Mucosa of descending colon (tissue), 3 donors: Measurements from ENCODE around the gene VPS9D1. TPM values are rescaled to one million over a fixed set of nuclear protein-coding genes. Genes with fewer than 3 reads are reported as not detected.

ENCODE experiments used
- ATAC-seq: fragments of 200-7000 bp; cut with Tn5 transposase; one replicate; pipeline ENCODE4 v1.9.1; 2020; ENCODE audit warnings: mild to moderate bottlenecking, moderate library complexity
- DNase-seq, 3 donors: peaks; one replicate each; pipeline ENCODE4 v3.0.0-alpha.2; 2020
- H3K36me3 ChIP-seq: fragments of 200-600 bp; one replicate; pipeline ENCODE4 v1.8.0; 2021; ENCODE audit warnings: low read depth, mild to moderate bottlenecking
- H3K4me1 ChIP-seq: fragments of 200-600 bp; one replicate; pipeline ENCODE4 v1.8.0; 2021; ENCODE audit warnings: low read depth, mild to moderate bottlenecking
- H3K4me3 ChIP-seq: fragments of 200-600 bp; one replicate; pipeline ENCODE4 v1.8.0; 2021; ENCODE audit warnings: mild to moderate bottlenecking
- H3K9me3 ChIP-seq: fragments of 200-600 bp; one replicate; pipeline ENCODE4 v1.8.0; 2021; ENCODE audit warnings: mild to moderate bottlenecking
- intact Hi-C, 2 donors: fragments of 100-400 bp; cut with DNase I in 1 of 2; cut with micrococcal nuclease in 1 of 2; formaldehyde crosslinking; loops; one replicate each; pipeline versions ENCODE4 v1.11.0 to v1.11.1; 2022; cut with DNase I, micrococcal nuclease
- total RNA-seq, 3 donors: library from RNA; stranded (reverse); fragmentation: NEBNext Ultra II Directional in 2 of 3; extraction: Animal tissue kit (Norgen Biotek cat#: 25700) in 2 of 3; gene quantifications; one replicate each; pipeline versions ENCODE4 v1.2.1 to v1.2.4, GENCODE V29; 2021 to 2023
- TF ChIP-seq, protein P1 (sequence below): fragments of 200-600 bp; IDR thresholded peaks from one replicate; pipeline ENCODE4 v1.8.0; 2022; ENCODE audit warnings: antibody characterized with exemption, mild to moderate bottlenecking
- donor health status: DM: no; HTN: no; CAD: no; lungs with moderate emphysema.
- donor health status: DM: no; HTN: no; CAD: no.
- donor health status: DM: no; HTN: yes; CAD: no.

VPS9D1 gene
- total RNA-seq, 3 donors from 2014 or later = 15.3 to 20.6 (median 16.4) TPM

DNA sequence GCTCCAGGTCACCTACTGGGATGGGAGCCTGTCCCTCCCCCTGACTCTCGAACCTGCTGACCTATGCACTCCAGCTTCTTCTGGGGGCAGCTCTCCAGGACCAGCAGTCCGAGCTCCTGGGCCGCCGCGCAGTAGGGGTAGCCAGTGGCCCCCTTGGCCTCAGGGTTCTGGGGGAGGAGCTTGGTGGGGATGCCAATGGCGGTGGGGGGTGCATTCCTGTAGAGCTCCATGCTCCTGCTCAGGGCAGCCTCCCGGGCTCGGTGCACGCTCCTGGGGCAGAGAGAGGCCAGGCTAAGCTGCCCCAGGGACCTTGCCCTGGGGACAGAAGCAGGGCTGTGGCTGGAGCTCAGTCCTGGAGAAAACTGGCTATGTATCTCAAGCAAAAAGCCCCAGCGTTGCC, 11.5 kb downstream of the VPS9D1 start:
- Histone ChIP-seq H3K4me3 (no peak overlapping the region), H3K4me1 (peaks cover 14% of the 10 kb centered on the region), H3K36me3 (no peaks in the 10 kb centered on the region), H3K9me3 (no peaks in the 10 kb centered on the region)
- DNase-seq = no peak
- intact Hi-C loops = loop anchor here in 1 of 2 donors (10.0 kb wide), 1 partner anchor 86 kb away; no protein-coding TSS in a partner anchor
- ATAC-seq = no peak
- TF ChIP-seq, protein P1, sequence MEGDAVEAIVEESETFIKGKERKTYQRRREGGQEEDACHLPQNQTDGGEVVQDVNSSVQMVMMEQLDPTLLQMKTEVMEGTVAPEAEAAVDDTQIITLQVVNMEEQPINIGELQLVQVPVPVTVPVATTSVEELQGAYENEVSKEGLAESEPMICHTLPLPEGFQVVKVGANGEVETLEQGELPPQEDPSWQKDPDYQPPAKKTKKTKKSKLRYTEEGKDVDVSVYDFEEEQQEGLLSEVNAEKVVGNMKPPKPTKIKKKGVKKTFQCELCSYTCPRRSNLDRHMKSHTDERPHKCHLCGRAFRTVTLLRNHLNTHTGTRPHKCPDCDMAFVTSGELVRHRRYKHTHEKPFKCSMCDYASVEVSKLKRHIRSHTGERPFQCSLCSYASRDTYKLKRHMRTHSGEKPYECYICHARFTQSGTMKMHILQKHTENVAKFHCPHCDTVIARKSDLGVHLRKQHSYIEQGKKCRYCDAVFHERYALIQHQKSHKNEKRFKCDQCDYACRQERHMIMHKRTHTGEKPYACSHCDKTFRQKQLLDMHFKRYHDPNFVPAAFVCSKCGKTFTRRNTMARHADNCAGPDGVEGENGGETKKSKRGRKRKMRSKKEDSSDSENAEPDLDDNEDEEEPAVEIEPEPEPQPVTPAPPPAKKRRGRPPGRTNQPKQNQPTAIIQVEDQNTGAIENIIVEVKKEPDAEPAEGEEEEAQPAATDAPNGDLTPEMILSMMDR = no peak

DNA sequence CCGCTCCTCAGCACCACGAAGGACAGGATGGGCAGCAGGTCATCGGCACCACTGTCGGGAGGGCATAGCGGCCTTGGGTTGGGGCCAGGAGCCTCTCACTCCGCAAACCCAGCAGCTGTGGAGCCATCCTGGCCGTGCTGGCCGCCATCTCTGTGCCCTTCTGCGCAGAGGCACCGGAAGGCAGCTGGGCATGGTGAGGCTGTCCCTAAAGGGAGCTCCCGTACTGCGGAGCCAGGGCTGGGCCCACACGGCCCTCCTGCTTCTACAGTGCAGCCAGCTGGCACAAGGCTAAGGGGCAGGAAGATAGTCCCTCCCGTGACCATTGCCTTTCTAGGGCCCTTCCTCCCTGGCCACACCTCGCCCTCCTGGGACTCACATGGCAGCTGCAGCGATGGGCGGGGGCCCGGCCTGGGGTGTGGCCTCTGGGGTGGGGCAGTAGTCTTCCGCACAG, 12.2 kb downstream of the VPS9D1 start:
- Histone ChIP-seq H3K4me3 (no peak overlapping the region), H3K36me3 (no peaks in the 10 kb centered on the region)

DNA sequence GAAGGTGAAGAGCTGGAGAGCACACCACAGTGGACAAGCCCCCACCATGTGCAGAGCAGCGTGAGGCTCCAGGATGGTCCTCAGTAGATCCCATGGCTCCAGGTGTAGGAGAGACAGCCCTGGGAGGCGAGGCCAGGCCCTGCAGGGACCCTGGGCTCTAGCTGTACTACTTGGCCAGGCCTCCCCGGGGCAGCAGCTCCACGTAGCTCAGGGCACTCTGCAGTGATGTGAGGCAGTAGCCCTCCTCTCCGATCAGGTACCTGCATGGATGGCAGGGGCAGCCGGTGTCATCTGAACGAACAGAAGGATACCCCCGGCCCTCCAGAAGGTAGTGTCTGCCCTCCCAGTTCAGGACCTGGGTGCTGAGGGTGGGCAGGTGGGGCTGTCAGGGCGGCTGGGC, 13.0 kb downstream of the VPS9D1 start:
- no peaks in the 10 kb centered on the region for H3K9me3 ChIP-seq
- TF ChIP-seq, protein P1 = no peak
- no peak for DNase-seq
- H3K36me3 ChIP-seq = no peaks in the 10 kb centered on the region
- H3K4me3 ChIP-seq = no peak overlapping the region
- intact Hi-C loops = loop anchor here in 1 of 2 donors (10.0 kb wide), 1 partner anchor 87 kb away; no protein-coding TSS in a partner anchor
- ATAC-seq = no peak
- H3K4me1 ChIP-seq = peaks cover 14% of the 10 kb centered on the region

More for the DNA sequence above, 12.2 kb downstream of the VPS9D1 start:
- ATAC-seq = peak; percentile 75
- no peaks in the 10 kb centered on the region for H3K9me3 ChIP-seq
- intact Hi-C loops = loop anchor here in 1 of 2 donors (10.0 kb wide), 1 partner anchor 86 kb away; no protein-coding TSS in a partner anchor
- peak; percentile 80 to 87 (median 81) for DNase-seq
- H3K4me1 ChIP-seq = peaks cover 14% of the 10 kb centered on the region
- TF ChIP-seq, protein P1 = no peak

DNA sequence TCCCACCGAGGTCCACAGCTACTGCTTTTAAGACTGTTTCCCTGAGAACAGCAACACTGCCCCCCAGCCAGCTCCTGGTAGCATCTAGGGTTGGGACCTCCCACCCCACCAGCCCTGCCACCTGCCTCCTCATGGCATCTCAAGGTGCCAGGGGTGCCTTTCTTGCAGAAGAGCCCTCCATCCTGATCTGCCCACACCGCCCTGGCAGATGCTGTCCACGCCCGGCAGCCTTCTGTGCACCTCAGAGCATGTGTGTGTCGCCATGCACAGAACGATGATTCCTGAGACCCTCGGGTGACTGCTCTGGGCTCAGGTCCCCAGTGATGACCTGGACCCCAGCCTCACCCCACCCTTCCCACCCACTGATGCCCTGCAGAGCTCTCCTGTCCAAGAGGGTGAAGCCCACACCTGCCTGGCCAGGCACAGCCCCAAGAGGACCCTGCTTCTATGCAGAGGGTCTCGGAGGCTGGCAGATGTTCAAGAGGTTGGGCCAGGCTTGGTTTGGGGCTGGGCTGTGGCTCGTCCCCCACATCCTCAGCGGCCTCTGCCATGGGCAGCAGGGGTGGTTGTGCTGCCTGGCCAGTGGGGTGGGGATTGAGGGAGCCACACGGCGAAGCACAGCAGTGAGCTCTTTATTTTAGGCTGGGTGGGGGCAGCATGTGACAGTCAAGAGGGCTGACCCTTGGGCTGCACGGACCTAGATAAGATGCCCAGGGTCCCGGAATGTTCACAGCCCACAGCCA, 14.0 kb downstream of the VPS9D1 start:
- DNase-seq (no peak), ATAC-seq (no peak)
- intact Hi-C loops = loop anchor here in 1 of 2 donors (10.0 kb wide), 1 partner anchor 88 kb away; no protein-coding TSS in a partner anchor
- no peaks in the 10 kb centered on the region for H3K9me3 ChIP-seq
- TF ChIP-seq, protein P1 = no peak
- no peak overlapping the region for H3K4me3 ChIP-seq
- H3K4me1 ChIP-seq = peaks cover 7% of the 10 kb centered on the region
- H3K36me3 ChIP-seq = no peaks in the 10 kb centered on the region

DNA sequence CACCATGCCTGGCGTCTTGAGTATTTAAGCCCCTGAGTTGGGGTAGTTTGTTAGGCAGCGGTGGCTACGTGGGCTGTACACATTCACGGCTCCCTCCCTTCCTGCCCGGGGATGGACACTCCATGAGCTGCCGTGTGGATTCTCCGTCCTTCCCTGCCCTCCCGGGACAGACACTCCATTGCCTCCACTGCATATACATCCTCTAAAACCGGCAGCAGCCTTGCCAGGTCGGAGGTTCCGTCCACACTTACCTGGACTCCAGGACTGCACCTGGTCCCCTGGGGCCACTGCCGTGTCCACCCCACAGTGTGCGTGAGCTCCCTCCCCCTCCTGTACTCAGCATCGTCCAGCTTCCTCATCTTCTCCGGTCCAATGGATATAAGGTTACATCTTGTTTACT, 15.7 kb downstream of the VPS9D1 start:
- intact Hi-C loops = loop anchor here in 1 of 2 donors (10.0 kb wide), 1 partner anchor 90 kb away; no protein-coding TSS in a partner anchor
- Histone ChIP-seq H3K4me1 (peaks cover 17% of the 10 kb centered on the region), H3K36me3 (no peaks in the 10 kb centered on the region), H3K9me3 (no peaks in the 10 kb centered on the region), H3K4me3 (no peak overlapping the region)
- TF ChIP-seq, protein P1 = no peak
- ATAC-seq (no peak), DNase-seq (peak in 1 of 3 donors; percentile 52)
